Esophagus mucosa (tissue), 1 donor: Measurements from ENCODE around the gene KIF17. TPM values are rescaled to one million over a fixed set of nuclear protein-coding genes. Genes with fewer than 3 reads are reported as not detected.
A peak's percentile ranks its signal among the peaks of the same experiment; 100 is the strongest.

Experiments
- ATAC-seq: fragments of 200-7000 bp; cut with Tn5 transposase; one replicate; pipeline ENCODE4 v1.9.1; 2020
- total RNA-seq: library from RNA; stranded (reverse); gene quantifications from one replicate; pipeline ENCODE4 v1.2.4, GENCODE V29; 2023
- donor health status: DM: yes; HTN: yes; CAD: no.

The KIF17 gene
- 0.60 TPM for total RNA-seq

GRCh38 chr1:20717452-20718342, at the start of gene KIF17:
TSS of gene KIF17 (minus strand) at chr1:20718007. CDS start at chr1:20717706, 301 bp downstream.
- peak; percentile 75 for ATAC-seq

- no peak for ATAC-seq
Measured at GRCh38 chr1:20767271-20767670, 49.5 kb upstream of the KIF17 start.

- no peak for ATAC-seq
Measured at GRCh38 chr1:20763417-20763816, 45.6 kb upstream of the KIF17 start.

- no peak for ATAC-seq
Measured at GRCh38 chr1:20760322-20760721, 42.5 kb upstream of the KIF17 start.

- ATAC-seq, result no peak
Measured at GRCh38 chr1:20753589-20753988, 35.8 kb upstream of the KIF17 start.

GRCh38 chr1:20751462-20751990, 33.7 kb upstream of the KIF17 start:
- ATAC-seq, result no peak

DNA sequence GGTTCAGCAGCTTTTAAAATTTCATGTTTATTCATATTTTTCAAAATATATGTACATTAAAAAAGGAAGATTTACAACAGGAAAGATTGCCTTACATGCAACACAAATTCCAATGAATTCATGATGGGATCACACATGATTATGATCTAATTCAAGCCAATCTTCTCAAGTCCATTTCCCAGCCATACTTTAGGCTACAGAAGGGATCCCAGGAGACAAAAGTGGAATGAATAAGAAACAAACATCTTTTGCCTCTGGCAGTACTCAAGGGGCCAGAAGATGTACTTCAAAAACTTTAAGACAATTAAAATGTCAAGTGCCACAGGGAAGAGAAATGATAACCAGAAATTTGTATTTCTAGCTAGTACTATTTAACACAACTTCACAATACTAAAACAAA, 24.9 kb upstream of the KIF17 start:
- no peak for ATAC-seq

DNA sequence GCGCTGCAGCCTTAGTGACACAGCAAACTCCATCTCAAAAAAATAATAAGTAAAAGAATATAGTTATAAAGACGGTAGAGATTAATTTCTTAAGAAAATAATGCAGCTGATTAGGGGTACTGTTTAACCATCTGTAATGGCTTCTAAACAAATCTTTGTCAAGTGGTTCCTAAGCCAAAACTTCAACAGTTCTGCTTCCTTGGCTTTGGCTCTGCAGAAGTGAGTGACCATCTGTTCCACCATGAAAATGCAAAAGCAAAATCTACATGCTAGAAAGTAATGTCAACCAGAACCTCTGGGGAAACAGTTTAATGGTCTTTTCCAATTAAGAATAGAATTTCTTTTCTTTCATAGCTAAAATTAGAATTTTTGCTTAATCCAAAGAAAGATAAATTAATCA, 23.0 kb upstream of the KIF17 start:
- no peak for ATAC-seq

- no peak for ATAC-seq
Measured at GRCh38 chr1:20739225-20739624, 21.4 kb upstream of the KIF17 start.

DNA sequence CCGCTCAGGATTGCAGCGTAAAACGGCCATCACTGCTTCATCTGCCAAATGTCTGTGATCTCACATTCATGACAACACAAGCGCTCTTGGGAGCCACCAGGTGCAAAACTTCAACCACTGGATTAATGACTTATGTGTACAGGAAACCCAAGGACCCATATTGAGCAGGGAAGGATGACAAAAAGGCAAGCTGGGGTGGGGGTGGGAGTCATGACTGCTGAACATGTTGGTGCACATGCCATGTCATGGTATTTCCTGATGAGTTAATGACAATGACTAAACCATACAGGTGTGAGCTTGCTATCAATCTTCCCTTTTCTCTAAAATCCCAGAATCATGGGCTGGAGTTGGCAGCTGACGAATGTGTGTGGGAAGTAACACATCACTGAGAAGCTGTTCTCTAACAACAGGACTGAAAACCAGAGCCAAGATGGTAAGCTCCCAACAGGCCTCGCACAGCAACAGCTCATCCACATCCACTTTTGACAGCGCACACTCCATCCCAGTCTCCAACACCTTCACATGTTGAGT, 17.8 kb upstream of the KIF17 start:
- ATAC-seq, result peak; percentile 83

GRCh38 chr1:20733360-20733975, 15.7 kb upstream of the KIF17 start:
- no peak for ATAC-seq

- peak; percentile 75 for ATAC-seq
Measured at GRCh38 chr1:20732588-20733359, 15.0 kb upstream of the KIF17 start, which contains the start of gene SH2D5. TSS of gene SH2D5 (minus strand) at chr1:20732703. CDS start at chr1:20728044, 4,659 bp downstream.

DNA sequence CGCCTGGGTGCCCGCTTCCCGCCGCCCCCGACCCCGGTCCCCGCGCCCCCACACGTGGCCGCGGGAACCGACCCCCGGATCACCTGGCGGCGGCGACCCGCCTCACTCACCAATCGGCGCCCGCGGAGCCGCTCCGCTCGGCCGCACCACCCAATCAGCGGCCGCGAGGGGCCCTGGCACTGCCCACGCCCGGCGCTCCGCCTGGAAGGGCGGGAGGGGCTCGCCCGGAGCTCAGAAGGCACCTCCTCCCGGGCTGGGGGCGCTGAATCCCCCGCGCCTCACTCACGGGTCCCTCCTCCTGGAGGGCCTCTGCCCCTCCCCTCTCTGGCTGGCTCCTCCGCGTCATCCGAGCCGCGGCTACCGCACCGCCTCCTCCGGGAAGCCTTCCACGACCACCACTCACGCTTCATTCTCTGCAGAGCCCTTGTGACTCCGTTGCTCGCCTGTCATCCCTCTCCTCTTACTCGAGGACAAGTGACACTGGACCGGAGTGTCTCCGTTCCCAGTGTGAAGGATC, 14.3 kb upstream of the KIF17 start:
- peak; percentile 2 for ATAC-seq

DNA sequence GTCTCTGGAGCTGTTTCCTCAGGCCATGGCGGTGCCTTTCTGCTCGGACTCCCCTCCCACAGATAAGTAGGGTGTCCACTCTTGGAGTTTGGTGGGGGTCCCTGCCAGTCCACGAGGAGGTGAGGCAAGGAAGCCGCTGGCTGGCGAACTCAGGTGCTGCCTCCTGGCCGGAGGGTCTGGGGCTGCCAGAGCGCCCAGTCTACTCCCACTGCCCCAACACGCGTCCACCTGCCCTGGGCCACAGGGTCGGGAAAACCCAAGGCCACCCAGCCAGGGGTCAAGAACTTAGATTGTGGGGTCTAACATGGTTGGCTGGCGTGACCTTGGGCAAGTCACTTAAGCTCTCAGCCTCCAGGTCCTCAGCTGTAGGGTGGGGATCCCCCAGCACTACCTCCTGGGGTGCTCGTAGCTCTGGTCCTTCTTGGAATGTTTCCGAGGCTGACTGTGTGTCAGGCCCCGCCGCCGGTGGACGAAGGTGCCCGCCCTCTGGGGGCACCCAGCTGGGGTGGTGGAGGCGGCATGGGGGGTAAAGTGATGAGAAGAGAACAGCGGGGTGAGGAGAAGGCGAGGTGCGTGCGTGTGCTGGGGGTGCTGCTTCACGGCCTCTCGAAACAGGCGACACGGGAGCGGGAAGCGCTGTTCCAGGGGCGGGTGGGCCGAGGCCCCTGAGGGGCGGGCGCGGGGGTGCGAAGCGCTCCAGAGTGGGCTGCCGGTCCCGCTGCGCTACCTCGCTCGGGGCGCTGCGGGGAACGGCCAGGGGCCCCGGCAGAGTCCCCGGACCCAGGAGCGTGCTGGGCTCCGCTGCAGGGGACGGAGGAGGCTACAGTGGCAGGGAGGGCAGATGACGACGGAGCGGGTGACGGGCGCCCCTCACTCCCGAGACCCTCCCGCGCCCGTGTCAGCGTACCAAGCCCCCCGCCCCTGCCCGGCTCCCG, 13.5 kb upstream of the KIF17 start:
- ATAC-seq, result no peak

DNA sequence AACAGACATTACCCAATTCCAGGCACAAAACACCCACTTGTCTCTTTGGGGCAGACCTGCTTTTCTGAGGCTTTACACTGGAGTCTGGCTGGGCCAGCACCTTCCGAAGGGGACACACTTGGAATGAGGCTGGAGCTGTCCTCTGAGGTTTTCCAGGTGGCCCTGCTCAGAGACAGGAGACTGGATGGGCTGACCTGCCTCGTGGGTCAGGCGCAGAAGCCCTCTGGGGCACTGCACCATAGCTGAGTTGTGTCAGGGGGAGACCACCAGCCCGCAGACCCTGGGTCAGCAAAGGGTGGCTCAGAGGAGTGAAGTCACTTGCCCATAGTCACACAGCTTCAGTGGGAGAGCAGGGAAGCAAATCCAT, 12.9 kb upstream of the KIF17 start:
- ATAC-seq, result no peak

DNA sequence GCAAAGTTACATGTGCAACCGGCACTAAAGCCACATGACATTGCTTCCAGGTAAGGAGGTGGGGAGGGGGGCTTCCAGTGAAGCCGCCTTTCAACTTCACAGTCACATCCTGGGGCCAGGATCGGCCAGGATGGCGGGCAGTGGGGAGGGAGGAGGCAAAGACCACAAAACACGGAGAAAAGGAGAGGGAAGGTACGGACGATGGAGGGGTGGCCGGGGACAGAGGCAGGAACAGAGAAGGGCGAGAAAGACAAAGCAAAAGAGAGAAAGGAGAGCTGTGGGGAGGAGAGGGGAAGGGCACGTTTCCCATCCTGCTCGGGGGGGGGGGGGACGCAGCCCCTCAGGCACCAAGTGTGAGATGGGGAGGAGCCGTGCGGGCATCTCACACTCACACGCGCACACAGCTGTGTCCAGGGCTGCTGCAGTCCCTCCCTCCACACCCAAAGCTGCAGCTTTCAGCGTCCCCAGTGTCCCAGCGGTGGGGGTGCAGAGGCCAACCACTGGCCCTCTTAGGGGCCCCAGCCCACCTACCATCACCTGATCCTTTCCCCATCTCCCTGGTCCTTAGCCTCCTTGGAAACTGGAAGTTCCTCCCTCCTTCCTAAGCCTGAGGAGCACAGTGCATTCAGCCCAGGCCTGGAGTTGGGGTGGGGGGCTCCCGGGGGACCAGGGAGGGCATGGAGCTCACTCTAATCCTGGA, 12.3 kb upstream of the KIF17 start:
- no peak for ATAC-seq

GRCh38 chr1:20729155-20729931, 11.5 kb upstream of the KIF17 start:
- no peak for ATAC-seq

- ATAC-seq, result no peak
Measured at GRCh38 chr1:20728371-20729154, 10.8 kb upstream of the KIF17 start.

- no peak for ATAC-seq
Measured at GRCh38 chr1:20727746-20728316, 10.0 kb upstream of the KIF17 start.
